GM19099 (cell line): ENCODE results near the gene ACR.

ENCODE experiments used
- POLR2A ChIP-seq: IDR thresholded peaks from 3 replicates; pipeline ENCODE4 v1.6.1; 2011; ENCODE audit warnings: low read depth; ENCODE audit not compliant: insufficient read length; ENCODE audit errors: extremely low read depth

Gene ACR

DNA sequence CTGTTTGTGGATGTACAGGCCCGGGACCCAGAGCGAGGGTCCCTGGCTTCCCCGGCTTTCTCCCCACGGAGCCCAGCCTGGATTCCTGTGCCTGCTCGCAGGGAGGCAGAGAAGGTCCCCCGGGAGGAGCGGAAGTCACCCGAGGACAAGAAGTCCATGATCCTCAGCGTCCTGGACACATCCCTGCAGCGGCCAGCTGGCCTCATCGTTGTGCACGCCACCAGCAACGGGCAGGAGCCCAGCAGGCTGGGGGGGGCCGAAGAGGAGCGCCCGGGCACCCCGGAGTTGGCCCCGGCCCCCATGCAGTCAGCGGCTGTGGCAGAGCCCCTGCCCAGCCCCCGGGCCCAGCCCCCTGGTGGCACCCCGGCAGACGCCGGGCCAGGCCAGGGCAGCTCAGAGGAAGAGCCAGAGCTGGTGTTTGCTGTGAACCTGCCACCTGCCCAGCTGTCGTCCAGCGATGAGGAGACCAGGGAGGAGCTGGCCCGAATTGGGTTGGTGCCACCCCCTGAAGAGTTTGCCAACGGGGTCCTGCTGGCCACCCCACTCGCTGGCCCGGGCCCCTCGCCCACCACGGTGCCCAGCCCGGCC is 16.7 kb upstream of the ACR start:
- TF ChIP-seq POLR2A = no peak

DNA sequence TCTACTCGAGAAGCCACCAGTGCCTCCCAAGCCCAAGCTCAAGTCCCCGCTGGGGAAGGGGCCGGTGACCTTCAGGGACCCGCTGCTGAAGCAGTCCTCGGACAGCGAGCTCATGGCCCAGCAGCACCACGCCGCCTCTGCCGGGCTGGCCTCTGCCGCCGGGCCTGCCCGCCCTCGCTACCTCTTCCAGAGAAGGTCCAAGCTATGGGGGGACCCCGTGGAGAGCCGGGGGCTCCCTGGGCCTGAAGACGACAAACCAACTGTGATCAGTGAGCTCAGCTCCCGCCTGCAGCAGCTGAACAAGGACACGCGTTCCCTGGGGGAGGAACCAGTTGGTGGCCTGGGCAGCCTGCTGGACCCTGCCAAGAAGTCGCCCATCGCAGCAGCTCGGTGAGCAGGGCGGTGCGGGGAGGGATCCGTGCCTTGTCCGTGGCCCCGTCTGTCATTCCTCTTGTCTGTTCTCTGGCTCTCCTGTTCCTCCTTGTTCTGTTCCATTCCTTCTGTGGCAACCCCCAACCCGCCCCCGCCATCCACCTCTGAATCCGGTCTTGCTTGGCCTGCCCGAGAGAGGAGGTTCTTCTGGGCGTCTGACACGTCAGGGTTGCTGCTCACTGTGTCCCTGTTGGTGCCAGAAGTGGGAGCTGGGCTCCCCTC is 15.8 kb upstream of the ACR start:
- no peak for TF ChIP-seq POLR2A

DNA sequence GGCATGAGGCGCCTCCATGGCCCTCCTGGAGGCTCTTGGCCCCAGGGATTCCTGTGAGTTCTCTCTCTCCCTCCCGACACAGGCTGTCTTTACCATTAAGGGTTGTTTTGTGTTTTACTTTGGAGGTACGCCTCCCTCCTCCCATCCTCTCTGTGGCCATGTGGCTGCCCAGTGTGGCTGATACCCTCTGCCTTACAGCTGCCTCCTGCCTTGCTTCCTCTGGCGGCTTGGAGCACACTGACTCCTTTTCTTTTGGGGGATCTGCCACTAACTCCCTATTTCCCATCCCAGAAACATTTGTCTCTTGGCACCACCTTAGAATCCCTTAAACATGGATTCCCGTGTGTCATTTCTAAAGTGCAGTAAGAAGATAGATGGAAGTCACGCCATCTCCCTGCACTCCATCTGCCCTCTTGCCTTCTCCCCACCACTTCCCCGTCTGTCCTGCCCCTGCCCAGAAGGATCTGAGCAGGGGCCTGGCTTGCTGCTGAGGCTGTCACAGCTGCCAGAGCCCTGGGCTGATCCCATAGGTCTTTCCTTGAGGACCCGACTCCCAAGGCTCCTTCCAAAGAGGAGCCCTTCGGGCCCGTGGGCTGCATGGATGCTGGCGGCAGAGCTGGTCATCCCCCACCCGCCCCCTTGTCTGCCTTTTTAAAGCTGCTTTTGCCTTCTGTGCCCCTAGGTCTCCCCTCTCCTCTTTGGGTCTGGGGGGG is 15.1 kb upstream of the ACR start:
- no peak for TF ChIP-seq POLR2A

DNA sequence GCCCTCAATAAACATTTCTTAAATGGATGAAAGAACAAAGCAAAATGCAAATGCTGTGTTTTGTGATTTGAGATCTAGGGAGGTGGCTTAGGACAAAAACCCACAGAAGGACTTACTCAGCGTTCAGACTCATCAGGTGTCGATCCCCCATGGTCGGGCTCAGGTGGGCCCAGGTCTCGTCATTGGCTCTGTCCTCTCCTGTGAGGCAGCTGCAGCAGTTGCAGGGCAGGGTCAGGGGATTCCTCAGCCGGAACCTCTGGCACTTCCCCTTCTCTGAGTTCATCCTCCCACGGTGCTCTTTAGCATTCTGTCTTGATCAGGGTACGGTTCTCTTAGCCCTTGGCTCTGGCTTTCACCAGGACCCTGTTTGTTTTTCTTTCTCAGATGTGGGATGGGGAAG is 14.0 kb upstream of the ACR start:
- no peak for TF ChIP-seq POLR2A

DNA sequence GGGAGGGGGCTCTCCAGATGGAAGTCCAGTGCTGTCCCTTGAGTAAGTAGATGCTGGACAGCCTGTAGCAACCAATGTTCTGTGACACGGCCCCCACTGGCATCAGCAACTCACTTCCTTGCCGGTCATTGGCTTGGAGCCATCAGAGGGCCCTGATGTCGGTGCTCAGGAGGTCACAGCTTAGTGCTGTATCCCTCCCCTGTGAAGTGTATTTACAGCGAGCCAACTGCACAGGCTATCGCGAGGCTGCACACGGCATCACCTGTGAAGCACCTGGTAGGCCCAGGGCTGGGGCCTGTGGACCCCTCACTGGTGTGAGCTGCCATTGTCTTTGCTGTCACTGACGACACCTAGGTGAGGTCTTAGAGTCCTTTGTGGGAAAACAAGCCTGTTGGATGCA is 13.4 kb upstream of the ACR start:
- TF ChIP-seq POLR2A = no peak

DNA sequence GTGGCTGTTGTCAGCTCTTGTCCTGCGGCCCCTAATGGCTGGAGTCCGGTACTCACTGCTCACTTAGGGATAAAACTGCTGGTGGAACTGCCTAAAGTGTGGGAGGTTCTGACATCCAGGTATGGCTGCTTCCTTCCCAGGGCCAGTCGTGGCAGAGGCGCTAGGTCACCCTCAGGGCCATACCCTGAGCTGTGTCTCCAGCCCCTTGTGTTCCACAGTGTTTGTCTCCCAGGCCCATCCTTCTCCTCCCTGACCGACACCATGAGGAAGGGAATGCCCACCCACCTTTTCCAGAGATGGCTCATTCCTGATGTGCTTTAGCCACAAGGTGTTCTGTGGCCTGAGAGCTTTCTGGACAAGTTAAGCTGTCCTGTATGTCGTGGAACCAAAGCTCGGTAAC is 12.4 kb upstream of the ACR start:
- no peak for TF ChIP-seq POLR2A

DNA sequence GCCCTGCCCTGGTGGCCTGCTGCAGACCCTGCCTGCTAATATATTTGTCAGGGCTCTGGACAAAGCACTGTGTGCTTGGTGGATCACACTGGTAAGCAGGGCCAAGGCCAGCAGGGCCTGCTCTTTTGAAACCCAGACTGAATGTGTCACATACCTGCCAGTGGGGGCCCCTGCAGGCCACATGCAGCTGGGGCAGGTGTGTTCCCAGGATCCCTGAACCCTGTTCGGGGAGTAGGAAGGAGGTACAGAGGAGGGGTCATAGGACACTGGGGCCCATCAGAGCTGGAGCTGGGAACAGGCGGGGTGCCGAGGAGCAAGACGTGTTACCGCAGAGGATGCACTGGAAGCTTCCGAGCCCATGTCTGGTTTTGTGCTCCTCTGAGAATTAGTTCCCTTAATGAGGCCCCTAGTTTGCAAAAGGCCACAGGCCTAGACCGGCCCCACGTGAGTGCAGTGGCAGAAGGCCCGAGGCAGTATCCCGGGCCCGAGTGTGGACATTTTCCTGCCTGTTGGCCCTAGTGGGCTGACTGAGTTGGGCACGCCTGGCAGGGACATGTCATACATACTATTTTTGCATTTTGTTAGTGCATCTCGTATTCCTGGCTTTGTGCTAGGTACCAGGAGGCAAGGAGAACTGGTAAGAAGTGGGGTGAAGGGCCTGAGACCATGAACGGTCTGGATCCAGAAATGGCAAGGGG is 11.2 kb upstream of the ACR start:
- TF ChIP-seq POLR2A = no peak

DNA sequence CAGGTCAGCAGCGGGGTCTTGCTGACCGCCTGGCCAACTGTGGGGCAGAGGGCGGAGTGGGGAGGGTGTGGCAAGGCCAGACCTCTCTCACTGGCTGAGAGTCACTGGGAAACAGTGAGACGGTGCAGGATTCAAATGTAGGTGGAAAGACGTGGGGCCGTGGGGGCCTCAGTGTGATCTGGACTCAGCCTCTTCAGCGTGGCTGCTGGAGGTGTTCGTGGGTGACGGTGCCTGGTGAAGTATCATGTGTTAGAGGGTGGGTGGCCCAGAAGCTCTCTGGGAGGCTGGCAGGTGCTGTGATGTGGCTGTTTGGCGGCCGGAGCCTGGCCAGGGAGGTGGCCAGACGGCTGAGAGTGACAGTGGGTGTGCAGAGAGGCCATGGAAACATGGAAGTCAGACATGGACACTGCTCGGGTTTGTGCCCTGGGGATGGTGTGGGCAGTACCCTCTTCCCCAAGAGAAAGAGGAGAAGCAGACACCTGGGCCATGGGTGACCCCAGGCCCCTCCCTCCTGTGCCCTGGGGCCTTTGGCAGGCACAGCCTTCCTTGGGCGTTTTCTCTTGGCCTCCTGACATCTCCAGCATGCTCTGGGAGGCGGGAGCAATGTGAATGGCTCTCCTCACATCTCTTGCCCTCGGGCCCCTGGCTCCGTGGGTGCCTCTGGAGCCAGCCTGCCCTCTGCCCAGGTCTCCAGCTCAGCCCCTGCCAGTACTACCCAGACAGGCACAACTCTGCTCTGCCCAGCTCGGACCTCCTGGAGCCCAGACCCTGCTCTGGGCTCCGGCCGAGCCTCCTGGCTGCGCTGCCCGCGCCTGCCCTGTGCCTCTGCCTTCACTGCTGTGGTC is 10.1 kb upstream of the ACR start:
- TF ChIP-seq POLR2A = no peak

DNA sequence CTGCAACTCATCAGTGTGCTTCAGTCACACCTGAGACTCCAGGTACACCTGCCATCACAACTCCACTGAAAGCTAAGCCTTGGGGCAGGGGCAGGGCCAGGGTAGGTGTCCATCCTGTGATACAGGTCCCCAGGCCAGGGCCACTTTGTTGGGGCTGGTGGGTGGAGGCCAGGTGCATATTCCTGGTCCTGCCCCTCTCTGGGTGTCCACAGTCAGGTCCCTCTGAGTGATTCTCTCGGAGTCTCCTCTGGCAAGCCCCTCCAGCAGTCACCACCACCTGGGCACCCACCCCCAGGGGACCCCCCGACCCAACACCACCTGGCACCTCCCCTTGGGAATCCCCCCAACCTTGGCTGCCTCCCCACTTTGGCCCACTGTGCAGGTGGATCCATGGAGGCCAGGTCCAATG is 9.5 kb upstream of the ACR start:
- no peak for TF ChIP-seq POLR2A

DNA sequence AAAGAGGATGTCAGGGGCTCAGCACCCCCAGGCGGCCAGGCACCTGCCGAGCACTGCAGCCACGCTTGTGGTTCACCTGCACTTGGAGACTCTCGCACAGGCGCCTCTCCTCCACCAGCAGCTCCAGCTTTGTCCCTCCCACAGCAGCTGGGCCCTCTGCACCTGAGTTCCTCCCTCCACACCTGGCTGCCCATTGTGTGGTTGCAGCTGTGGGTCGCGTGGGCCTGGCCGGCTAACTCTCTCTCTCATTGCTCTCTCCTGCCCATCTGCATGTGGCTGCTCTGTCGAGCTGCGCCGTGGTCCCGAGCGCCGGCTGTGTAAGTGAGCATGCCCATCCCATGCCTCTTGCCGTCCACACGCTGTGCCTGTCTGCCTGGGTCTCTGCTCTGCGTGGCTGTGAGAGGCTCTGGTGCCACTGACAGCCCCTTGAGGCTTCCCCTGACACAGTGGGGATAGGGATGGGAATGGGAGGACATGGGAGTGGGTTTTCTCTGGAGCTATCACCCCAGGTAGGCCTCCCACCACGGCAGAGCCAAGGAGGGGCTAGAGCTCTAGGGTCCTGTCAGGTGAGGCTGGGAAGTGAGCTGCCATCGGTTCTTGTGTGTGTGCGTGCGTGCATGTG is 8.5 kb upstream of the ACR start:
- TF ChIP-seq POLR2A = no peak

DNA sequence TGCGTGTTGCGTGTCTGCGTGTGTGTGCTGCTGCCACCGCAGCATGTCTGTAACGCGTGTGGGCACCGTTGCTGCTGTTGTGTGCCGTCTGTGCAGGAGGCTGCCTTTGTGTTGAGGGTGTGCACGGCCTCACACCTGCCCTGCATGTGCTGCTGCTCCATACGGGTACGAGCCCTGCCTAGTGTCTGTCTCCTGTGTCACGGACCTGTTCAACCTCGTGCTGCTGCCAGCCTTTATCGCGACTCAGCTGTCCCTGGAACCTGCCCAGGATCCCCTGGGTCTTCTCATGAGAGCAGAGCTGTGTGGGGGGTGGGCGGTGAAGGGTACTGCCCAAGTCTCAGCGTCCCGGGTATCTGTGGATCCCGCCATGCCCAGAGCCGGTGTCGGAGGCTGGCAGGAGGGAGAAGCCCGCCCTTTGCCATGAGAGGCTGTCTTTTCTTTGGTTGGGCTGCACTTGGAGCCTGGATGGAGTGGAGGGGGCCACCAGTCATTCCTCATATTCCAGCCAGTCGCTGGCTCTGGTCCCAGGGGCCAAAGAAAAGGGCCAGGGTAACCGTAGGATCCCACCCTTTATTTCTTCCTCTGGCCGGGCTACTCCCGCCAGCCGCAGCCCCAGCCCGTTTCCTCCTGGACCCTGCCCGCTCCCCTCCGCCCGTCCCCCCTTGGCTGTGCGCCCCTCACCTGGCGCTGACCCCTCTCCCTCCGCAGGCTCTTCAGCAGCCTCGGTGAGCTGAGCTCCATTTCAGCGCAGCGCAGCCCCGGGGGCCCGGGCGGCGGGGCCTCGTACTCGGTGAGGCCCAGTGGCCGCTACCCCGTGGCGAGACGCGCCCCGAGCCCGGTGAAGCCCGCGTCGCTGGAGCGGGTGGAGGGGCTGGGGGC is 7.8 kb upstream of the ACR start:
- no peak for TF ChIP-seq POLR2A

DNA sequence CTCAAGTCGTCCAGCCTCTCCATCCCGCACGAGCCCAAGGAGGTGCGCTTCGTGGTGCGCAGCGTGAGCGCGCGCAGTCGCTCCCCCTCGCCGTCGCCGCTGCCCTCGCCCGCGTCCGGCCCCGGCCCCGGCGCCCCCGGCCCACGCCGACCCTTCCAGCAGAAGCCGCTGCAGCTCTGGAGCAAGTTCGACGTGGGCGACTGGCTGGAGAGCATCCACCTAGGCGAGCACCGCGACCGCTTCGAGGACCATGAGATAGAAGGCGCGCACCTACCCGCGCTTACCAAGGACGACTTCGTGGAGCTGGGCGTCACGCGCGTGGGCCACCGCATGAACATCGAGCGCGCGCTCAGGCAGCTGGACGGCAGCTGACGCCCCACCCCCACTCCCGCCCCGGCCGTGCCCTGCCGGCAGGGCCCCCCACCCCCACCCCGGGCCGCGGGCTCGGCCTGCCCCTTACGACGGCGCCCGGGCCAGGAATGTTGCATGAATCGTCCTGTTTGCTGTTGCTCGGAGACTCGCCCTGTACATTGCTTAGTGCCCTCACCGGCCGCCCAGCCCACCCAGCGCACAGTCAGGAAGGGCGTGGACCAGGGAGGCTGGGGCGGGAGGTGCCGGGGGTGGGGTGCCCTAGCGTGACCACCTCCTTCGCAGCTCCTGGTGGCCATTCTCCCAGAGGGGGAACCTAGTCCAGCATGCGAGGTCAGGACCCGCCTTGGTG is 6.9 kb upstream of the ACR start:
- no peak for TF ChIP-seq POLR2A
